ENCODE results near the gene SDR42E2. TPM values are rescaled to one million over a fixed set of nuclear protein-coding genes. Genes with fewer than 3 reads are reported as not detected.
"Not testable (repeated sequence)": the region's sequence is repeated elsewhere in the genome, so short reads cannot be mapped to it uniquely, and the experiment has no call there.

SDR42E2 gene
- total RNA-seq, 2 donors from 2014 or later: not detected

- H3K27ac ChIP-seq: no peak overlapping the region
- H3K27me3 ChIP-seq: no peaks in the 10 kb centered on the region
- no peak overlapping the region for H3K4me3 ChIP-seq
- no peak overlapping the region for H3K9ac ChIP-seq (ENCODE audit: low read depth in 2 of 2, low read length in 2 of 2)
- intact Hi-C loops (cut with DNase I): no loop called here
- H3K36me3 ChIP-seq: no peaks in the 10 kb centered on the region
- TF ChIP-seq, protein P1, sequence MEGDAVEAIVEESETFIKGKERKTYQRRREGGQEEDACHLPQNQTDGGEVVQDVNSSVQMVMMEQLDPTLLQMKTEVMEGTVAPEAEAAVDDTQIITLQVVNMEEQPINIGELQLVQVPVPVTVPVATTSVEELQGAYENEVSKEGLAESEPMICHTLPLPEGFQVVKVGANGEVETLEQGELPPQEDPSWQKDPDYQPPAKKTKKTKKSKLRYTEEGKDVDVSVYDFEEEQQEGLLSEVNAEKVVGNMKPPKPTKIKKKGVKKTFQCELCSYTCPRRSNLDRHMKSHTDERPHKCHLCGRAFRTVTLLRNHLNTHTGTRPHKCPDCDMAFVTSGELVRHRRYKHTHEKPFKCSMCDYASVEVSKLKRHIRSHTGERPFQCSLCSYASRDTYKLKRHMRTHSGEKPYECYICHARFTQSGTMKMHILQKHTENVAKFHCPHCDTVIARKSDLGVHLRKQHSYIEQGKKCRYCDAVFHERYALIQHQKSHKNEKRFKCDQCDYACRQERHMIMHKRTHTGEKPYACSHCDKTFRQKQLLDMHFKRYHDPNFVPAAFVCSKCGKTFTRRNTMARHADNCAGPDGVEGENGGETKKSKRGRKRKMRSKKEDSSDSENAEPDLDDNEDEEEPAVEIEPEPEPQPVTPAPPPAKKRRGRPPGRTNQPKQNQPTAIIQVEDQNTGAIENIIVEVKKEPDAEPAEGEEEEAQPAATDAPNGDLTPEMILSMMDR (IDR thresholded peaks at IDR 0.05): no peak
- no peaks in the 10 kb centered on the region for H3K4me1 ChIP-seq
- DNase-seq: no peak
- H3K9me3 ChIP-seq: no peaks in the 10 kb centered on the region
Measured at GRCh38 chr16:22147853-22148252, 14.5 kb upstream of the SDR42E2 start.

DNA sequence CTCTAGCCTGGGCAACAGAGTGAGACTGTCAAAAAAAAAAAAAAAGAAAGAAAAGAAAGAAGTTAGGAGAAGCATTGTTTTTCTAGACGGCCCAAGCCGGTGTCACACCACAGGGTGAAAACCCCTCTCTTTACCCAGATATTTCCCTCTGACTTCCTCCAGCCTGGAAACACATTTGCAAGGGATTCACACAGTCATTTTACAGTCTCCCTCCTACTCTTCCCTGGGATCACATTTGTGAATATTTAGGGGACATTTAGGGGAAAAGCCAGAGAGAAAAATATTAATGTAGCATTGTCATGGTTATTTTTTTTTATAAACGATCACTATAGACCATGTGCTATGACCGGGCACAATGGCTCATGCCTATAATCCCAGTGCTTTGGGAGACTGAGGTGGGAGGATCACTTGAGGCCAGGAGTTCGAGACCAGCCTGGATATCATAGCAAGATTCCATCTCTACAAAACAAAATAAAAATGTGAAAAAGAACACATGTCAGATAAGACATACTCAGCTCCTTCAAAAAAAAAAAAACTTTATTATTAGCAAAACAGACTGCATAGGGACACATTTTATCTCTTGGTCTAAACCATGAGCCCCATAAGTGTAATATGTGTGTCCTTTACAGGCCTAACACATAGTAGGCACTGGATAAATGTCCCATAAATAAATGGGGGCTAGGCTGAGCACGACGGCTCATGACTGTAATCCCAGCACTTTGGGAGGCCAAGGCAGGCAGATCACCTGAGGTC, 10.9 kb upstream of the SDR42E2 start:
- no peaks in the 10 kb centered on the region for H3K27me3 ChIP-seq

GRCh38 chr16:22152316-22152715, 10.0 kb upstream of the SDR42E2 start:
- intact Hi-C loops (cut with DNase I): no loop called here
- H3K4me1 ChIP-seq: no peaks in the 10 kb centered on the region
- no peak for DNase-seq
- no peak overlapping the region for H3K27ac ChIP-seq
- H3K4me3 ChIP-seq: no peak overlapping the region
- no peaks in the 10 kb centered on the region for H3K9me3 ChIP-seq
- H3K36me3 ChIP-seq: no peaks in the 10 kb centered on the region
- TF ChIP-seq, protein P1 (IDR thresholded peaks at IDR 0.05): no peak
- H3K9ac ChIP-seq (ENCODE audit: low read depth in 2 of 2, low read length in 2 of 2): no peak overlapping the region
- H3K27me3 ChIP-seq: no peaks in the 10 kb centered on the region

More for the DNA sequence above, 10.9 kb upstream of the SDR42E2 start:
- DNase-seq: no peak
- H3K9ac ChIP-seq (ENCODE audit: low read depth in 2 of 2, low read length in 2 of 2): no peak overlapping the region
- TF ChIP-seq, protein P1 (IDR thresholded peaks at IDR 0.05): no peak
- H3K36me3 ChIP-seq: no peaks in the 10 kb centered on the region
- intact Hi-C loops (cut with DNase I): no loop called here
- no peak overlapping the region for H3K4me3 ChIP-seq
- no peak overlapping the region for H3K27ac ChIP-seq
- H3K4me1 ChIP-seq: no peaks in the 10 kb centered on the region
- no peaks in the 10 kb centered on the region for H3K9me3 ChIP-seq

- not testable (repeated sequence) for DNase-seq, H3K36me3 ChIP-seq
Measured at GRCh38 chr16:22153078-22153477, 9.2 kb upstream of the SDR42E2 start.

GRCh38 chr16:22161401-22161800, 905 bp upstream of the SDR42E2 start:
- no peaks in the 10 kb centered on the region for H3K36me3 ChIP-seq
- H3K4me1 ChIP-seq: no peaks in the 10 kb centered on the region
- no peak for DNase-seq
- intact Hi-C loops (cut with DNase I): no loop called here
- no peak overlapping the region for H3K4me3 ChIP-seq
- no peak overlapping the region for H3K27ac ChIP-seq
- no peaks in the 10 kb centered on the region for H3K27me3 ChIP-seq
- no peak overlapping the region for H3K9ac ChIP-seq (ENCODE audit: low read depth in 2 of 2, low read length in 2 of 2)
- no peaks in the 10 kb centered on the region for H3K9me3 ChIP-seq
- TF ChIP-seq, protein P1 (IDR thresholded peaks at IDR 0.05): no peak

More at GRCh38 chr16:22153078-22153477, 9.2 kb upstream of the SDR42E2 start:
- H3K4me3 ChIP-seq; H3K9me3 ChIP-seq; H3K4me1 ChIP-seq; intact Hi-C loops (cut with DNase I); H3K27ac ChIP-seq; H3K9ac ChIP-seq (ENCODE audit: low read depth in 2 of 2, low read length in 2 of 2); H3K27me3 ChIP-seq: not testable (repeated sequence)

DNA sequence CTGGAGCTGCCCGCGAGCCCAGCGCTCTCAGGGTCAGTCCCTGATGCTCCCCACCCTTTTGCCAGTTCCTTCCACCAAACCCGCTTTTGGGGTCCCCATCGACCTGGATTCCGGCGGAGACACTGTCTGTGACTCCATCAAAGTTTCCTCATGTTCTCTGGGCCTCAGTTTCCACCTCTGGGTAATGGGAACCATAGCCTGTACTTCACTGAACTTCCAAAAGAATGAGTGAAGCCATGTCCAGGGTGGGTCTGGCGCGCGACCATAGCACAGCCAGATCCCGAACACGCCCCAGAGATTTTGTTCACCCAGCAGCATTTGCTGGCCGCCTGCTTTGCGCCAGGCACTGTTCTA, 327 bp downstream of the SDR42E2 start:
- TF ChIP-seq, protein P1 (IDR thresholded peaks at IDR 0.05): no peak
- Histone ChIP-seq H3K4me3 (peak overlapping the region; percentile 1), H3K9ac (ENCODE audit: low read depth in 2 of 2, low read length in 2 of 2) (no peak overlapping the region), H3K27me3 (no peaks in the 10 kb centered on the region), H3K4me1 (no peaks in the 10 kb centered on the region), H3K36me3 (no peaks in the 10 kb centered on the region), H3K27ac (no peak overlapping the region), H3K9me3 (no peaks in the 10 kb centered on the region)
- no peak for DNase-seq
- intact Hi-C loops (cut with DNase I): no loop called here

Measured in colonic mucosa (tissue), 4 donors.